SK-MEL-5 (cell line): ENCODE data around the gene ADAM12. TPM values are rescaled to one million over a fixed set of nuclear protein-coding genes. Genes with fewer than 3 reads are reported as not detected.
A peak's percentile ranks its signal among the peaks of the same experiment; 100 is the strongest.
"Not testable (repeated sequence)": the region's sequence is repeated elsewhere in the genome, so short reads cannot be mapped to it uniquely, and the experiment has no call there.

Experiments
- DNase-seq: peaks from one replicate; pipeline ENCODE4 v3.0.0-alpha.2; 2016; ENCODE audit warnings: low read depth, low spot score
- in situ Hi-C: cut with HindIII; loops from 2 replicates; pipeline ENCODE4 v1.10.0; 2016; ENCODE audit warnings: low sequenced_read_pairs, high pct_unique_total_duplicates, low pct_unique_long_range_greater_than_20kb
- total RNA-seq: library from RNA; depleted of rRNA; stranded (reverse); fragments of >200 nt; shearing (Covaris generic); gene quantifications from 2 replicates; pipeline ENCODE4 v1.2.3, GENCODE V29; 2014

ADAM12 gene
- total RNA-seq, 1 experiment from 2014 or later: 0.87 TPM

DNA sequence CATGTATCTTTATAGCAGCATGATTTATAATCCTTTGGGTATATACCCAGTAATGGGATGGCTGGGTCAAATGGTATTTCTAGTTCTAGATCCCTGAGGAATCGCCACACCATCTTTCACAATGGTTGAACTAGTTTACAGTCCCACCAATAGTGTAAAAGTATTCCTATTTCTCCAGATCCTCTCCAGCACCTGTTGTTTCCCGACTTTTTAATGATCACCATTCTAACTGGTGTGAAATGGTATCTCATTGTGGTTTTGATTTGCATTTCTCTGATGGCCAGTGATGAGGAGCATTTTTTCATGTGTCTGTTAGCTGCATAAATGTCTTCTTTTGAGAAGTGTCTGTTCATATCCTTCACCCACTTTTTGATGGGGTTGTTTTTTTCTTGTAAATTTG lies 44.8 kb downstream of the ADAM12 start:
- in situ Hi-C loops: not testable (repeated sequence)

GRCh38 chr10:126342680-126343079 lies 45.6 kb downstream of the ADAM12 start:
- DNase-seq: no peak
- in situ Hi-C loops: no loop called here

More for the DNA sequence above, 44.8 kb downstream of the ADAM12 start:
- not testable (repeated sequence) for DNase-seq

DNA sequence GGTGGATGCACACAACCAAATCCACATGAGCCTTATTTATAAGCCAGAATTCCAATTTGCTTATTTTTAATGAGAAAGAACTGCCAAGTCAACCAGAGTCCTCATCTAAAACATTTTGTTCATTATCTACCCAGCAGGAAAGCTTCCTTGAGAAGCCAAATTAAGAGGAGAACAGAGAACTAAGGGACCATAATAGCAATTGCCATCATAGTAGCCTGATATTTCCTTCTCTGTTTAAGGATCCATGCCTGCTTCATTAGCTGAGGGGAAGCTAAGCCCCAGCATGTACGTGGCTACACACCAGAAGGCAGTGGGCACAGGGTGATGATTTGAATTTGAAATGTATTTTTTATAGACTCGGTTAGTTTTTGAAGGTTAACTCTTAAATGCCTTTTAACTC lies 46.8 kb downstream of the ADAM12 start:
- in situ Hi-C loops: no loop called here
- DNase-seq: no peak

GRCh38 chr10:126337251-126337810 lies 50.9 kb downstream of the ADAM12 start:
- DNase-seq: no peak
- in situ Hi-C loops: no loop called here

DNA sequence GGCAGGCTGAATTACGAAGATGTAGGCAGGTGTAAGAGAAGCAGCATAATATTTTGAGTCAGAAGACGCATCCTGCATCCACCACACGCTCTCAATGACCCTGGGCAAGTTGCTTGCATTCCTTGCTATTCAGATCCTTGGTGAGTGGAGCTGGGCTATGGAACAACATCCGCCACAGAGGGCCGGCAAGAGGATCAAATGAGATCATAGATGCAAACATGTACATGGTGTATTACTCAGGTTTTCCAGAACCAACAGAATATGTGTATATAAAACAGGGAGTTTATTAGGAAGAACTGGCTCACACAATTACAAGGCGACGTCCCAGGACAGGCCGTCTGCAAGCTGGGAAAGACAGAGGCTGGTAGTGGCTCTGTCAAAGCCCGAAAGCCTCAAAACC lies 51.5 kb downstream of the ADAM12 start:
- no peak for DNase-seq
- in situ Hi-C loops: no loop called here

DNA sequence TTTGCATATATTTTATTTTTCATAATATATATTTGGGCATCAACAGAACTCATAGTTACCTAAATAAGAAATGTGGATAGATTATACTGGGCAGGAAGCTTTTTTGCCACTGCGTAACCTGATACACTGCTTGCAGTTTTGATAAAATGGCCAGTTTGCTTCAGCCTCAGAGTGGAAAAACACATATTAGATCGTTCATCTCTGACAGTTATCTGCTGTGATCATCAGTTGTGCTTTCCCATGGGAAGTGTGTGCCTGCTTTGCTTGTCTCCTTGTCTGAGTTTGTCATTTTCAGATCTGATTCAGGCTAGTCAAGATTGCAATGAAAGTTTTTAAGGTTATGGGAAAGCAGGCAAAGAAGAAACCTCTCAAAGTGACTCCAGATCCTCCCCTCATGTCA lies 54.0 kb downstream of the ADAM12 start:
- DNase-seq: no peak
- in situ Hi-C loops: no loop called here

GRCh38 chr10:126332576-126332975 lies 55.7 kb downstream of the ADAM12 start:
- no peak for DNase-seq
- in situ Hi-C loops: no loop called here

- DNase-seq: no peak
- in situ Hi-C loops: no loop called here
These were observed 57.2 kb downstream of the ADAM12 start for GRCh38 chr10:126331101-126331500.

DNA sequence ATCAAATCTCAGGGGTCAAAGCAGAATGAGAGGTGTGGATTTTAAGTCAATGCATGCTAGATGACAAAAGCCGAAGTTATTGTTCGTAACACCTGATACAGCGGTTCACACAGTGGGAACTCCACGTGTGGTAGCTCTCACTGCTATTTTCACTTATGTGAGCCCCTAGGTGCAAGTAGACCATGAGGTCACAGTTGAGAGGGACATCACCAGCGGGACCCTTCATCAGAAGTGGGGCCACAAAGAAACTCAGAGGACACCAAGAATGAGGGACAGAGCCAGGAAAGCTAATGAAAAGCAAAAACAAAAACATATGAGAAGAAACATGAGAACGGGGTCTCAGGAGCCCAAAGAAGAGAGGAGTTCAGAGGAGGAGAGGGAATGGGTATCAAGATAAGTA lies 63.5 kb downstream of the ADAM12 start:
- DNase-seq: no peak
- in situ Hi-C loops: no loop called here

- no peak for DNase-seq
- in situ Hi-C loops: no loop called here
These were observed 66.8 kb downstream of the ADAM12 start for GRCh38 chr10:126321440-126321839.

- in situ Hi-C loops: no loop called here
These were observed 70.5 kb downstream of the ADAM12 start for GRCh38 chr10:126317751-126318150.

DNA sequence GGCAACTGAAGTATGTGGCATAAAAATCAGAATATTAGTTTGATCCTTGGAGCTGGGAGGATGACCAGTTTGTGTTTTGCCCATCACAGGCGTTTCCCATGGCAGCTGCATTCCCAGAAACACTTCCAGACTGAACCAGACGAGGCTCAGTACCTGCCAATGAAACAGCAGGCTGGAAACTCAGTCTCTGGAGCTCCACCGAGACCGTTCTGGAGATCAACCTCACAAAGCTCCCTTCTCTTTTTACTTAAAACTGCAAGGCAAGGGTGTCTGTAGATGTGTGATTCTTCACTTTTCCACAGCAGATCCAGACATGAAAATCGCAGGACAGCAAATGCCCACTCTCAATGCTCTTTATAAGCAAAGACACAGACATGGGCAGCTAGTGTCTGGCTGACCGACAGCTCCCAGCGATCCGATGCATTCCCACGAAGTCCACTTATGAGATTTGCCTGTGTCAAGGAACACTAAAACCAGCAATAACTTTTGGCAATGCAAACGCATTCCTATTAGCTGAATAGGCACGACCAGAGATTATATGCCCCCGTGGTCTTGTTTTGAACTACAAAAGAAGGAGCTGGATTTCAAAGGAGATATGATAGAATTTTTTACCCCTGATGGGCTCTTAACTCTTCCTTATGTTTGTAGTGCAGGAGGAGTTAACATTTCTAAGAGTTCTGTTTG lies 72.6 kb downstream of the ADAM12 start:
- DNase-seq: no peak
- in situ Hi-C loops: no loop called here

More at GRCh38 chr10:126317751-126318150, 70.5 kb downstream of the ADAM12 start:
- no peak for DNase-seq

DNA sequence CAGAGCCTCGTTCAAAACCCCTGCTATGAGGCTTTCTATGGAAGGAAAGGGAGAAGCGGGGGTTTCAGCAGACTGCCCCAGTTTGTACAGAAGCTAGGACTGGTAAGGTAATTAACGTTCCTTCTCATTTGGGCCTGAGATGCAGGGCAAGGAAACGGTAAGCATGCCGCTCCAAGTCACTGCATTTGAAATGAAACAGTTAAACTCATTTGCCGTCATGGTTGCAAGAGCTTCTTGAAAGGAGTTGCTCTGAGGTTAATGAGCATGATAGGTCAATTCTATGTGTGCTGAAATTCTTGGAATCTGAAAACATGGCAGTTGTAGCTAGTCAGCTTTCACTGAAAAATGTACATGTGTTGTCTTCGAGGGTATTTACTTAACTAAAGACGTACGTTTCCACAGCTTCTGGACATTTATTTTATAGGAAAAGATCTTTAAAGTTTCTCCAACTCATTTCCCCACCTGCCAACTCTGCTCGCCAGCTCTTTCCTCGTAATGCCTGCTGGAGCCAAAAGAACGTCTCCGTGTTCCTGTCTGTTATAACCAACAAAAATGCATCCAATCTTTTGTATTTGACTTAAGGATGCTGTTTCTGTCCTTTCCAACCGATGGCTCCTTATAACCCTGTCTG lies 73.3 kb downstream of the ADAM12 start:
- DNase-seq: no peak
- in situ Hi-C loops: no loop called here

DNA sequence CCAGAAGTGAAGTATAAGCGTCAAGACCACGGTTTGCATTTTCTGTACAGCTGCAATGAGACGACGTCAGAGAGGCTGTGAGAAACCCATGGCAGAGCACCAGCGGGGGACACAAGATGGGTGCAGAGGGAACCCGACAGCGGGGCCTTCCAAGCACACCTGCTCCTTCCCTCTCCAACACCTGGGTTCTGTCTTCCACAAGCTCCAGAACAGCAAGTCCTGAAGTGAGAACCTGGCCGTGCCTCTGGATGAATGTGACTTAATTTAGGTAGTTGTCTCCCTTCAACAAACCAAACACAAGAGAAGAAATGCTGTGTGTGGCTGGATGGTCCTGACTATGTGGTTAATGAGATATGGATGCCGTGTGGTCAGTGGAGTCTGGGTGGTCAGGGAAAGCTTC lies 76.1 kb downstream of the ADAM12 start:
- in situ Hi-C loops: no loop called here
- DNase-seq: no peak

DNA sequence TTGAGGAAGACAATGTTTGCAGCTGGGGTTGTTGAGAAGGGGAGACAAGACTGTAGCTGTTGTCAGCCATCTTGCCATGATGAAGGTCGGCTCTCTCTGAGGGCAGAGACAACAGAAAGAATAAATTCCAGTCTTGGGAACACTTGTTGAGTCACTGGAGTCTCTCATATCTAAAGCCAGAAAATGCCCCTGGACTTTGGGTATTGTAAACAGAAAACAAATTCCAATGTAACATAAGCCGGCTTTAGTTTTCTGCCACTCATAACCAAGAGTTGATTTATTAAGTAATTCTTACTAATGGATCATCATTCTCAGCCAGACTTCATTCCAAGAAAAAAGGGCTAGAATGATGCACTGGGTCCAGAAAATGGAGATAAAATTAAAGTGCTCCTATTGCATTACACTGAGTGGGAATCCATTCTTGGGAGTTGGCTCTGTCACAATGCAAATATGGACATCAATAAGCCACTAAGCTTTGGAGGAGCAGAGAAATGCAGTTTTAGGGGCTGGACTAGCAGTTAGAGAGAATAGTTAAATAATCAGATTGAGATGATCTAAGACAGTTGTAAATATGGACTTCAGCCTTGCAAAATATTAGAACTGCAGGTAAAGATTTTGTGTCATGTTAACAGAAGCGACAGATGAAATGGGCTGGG lies 78.9 kb downstream of the ADAM12 start:
- in situ Hi-C loops: no loop called here

GRCh38 chr10:126302826-126303665 lies 85.2 kb downstream of the ADAM12 start:
- DNase-seq: peak; percentile 36
- in situ Hi-C loops: no loop called here

More for the DNA sequence above, 78.9 kb downstream of the ADAM12 start:
- no peak for DNase-seq

DNA sequence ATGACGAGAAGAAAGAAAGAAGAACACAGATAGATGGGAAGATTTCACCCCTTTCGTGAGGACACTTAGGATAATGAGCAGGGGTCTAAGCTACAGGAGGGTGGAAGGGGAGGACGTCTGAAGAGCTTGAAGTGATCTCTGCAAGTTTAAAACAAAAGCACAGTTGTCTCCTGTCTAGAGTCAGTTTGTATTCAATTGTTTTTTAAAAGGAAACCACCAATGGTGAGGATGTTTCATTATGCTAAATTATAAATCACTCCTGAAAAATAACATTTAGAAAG lies 85.9 kb downstream of the ADAM12 start:
- DNase-seq: no peak
- in situ Hi-C loops: no loop called here
